Measurements from ENCODE around the gene HIVEP3.

DNA sequence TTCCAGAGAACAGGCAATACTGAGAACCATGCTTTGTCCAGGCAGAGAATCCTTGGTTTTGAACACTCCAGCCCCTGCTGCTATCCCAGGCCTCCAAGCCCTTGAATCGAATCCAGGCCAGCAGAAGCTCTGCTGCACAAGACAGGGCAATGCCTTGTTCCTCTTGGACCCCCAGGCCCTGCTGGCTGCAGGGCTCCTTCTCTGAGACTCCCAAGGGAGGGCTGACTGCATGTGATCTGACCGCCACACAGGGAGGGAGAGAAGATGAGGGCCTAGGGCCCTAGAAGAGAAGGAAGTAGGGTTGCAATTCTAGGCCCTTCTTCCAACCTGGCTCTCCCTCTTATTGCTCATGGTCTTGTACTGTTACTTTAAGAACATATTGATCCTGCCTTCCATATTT, 273.7 kb downstream of the HIVEP3 start:
- TF ChIP-seq, protein P1, sequence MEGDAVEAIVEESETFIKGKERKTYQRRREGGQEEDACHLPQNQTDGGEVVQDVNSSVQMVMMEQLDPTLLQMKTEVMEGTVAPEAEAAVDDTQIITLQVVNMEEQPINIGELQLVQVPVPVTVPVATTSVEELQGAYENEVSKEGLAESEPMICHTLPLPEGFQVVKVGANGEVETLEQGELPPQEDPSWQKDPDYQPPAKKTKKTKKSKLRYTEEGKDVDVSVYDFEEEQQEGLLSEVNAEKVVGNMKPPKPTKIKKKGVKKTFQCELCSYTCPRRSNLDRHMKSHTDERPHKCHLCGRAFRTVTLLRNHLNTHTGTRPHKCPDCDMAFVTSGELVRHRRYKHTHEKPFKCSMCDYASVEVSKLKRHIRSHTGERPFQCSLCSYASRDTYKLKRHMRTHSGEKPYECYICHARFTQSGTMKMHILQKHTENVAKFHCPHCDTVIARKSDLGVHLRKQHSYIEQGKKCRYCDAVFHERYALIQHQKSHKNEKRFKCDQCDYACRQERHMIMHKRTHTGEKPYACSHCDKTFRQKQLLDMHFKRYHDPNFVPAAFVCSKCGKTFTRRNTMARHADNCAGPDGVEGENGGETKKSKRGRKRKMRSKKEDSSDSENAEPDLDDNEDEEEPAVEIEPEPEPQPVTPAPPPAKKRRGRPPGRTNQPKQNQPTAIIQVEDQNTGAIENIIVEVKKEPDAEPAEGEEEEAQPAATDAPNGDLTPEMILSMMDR (IDR thresholded peaks at IDR 0.05; ENCODE audit: low read length) = no peak
- TF ChIP-seq EZH2 (optimal IDR thresholded peaks at IDR 0.05; ENCODE audit: low read depth, low read length) (no peak), EZH2phosphoT487 (IDR thresholded peaks at IDR 0.05; ENCODE audit: low read length) (no peak)
